ENCODE results near the gene SMIM30.
"Not testable (repeated sequence)": the region's sequence is repeated elsewhere in the genome, so short reads cannot be mapped to it uniquely, and the experiment has no call there.

The SMIM30 gene, protein sequence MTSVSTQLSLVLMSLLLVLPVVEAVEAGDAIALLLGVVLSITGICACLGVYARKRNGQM

GRCh38 chr7:113118074-113118959 is at the start of gene SMIM30:
Gene SMIM30 (minus strand): TSS chr7:113118554. CDS start chr7:113117578, 976 bp downstream.
- peak; percentile 87 to 98 (median 95) for DNase-seq
- intact Hi-C loops (cut with DNase I), result no loop called here

GRCh38 chr7:113166176-113166575 is 47.8 kb upstream of the SMIM30 start:
- intact Hi-C loops (cut with DNase I); DNase-seq: not testable (repeated sequence)

GRCh38 chr7:113161050-113161449 is 42.7 kb upstream of the SMIM30 start:
- no peak for DNase-seq
- intact Hi-C loops (cut with DNase I), result no loop called here

GRCh38 chr7:113159746-113160339 is 41.5 kb upstream of the SMIM30 start:
- DNase-seq, result peak in 15 of 42 donors; percentile 1 to 53 (median 27)
- intact Hi-C loops (cut with DNase I), result no loop called here

- DNase-seq, result no peak
- intact Hi-C loops (cut with DNase I), result no loop called here
Observed at GRCh38 chr7:113158756-113159155, 40.4 kb upstream of the SMIM30 start.

- intact Hi-C loops (cut with DNase I), result no loop called here
Observed at GRCh38 chr7:113154117-113154516, 35.8 kb upstream of the SMIM30 start.

GRCh38 chr7:113144817-113145216 is 26.5 kb upstream of the SMIM30 start:
- intact Hi-C loops (cut with DNase I), result no loop called here
- no peak for DNase-seq

More at GRCh38 chr7:113154117-113154516, 35.8 kb upstream of the SMIM30 start:
- no peak for DNase-seq

GRCh38 chr7:113143486-113144257 is 25.3 kb upstream of the SMIM30 start:
- intact Hi-C loops (cut with DNase I), result no loop called here

DNA sequence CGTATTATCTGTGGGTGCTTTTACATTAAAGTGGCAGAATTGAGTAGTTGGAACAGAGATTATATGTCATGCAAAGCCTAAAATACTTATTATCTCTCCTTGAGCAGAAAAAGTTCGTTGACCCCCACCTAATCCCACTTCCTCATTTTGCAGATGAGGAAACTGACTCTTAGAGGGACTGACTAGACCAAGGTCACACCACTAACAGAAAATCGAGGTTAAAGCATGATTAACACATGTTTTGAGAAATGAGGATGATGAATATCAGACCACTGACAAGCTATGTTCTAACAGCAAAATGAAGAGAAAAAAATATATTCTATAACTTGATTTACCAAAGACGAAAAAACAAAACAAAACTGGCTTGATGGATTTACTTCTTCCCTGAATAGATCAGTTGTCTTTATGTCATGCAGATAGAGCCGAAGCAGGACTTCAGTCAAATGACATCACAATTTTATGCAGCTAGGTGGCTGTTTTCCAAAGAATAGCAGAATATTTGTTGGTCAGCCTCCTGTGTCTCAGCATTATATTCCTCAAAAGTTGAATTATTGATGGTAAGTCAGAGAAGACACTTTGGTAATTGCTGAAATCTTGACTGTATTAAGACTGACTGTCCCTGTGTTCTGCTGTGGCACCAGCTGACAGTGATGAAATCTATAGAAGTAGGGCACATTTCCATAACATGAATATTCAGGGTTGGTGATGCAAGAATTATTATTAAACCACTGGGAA is 24.2 kb upstream of the SMIM30 start:
- intact Hi-C loops (cut with DNase I), result no loop called here
- DNase-seq, result peak in 14 of 42 donors; percentile 8 to 65 (median 24)

More at GRCh38 chr7:113143486-113144257, 25.3 kb upstream of the SMIM30 start:
- no peak for DNase-seq

DNA sequence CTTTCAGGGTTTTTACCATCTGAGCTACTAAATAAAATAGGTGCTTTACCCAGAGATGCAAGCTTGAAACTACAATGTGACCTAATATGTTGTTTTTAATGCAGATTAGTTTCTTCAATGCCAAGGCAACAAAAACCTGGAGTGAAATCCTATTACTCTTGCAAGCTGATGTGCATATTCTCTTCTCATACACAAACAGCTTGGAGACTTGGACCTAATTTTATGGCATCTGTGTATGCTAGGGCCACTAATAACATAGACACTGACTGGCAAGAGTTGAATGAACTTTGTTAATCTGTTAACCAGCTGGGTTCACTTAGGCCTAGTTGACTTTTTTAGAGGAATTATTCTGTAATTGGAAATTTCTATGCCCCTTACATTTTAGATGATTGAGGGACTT is 23.4 kb upstream of the SMIM30 start:
- intact Hi-C loops (cut with DNase I), result no loop called here
- no peak for DNase-seq

DNA sequence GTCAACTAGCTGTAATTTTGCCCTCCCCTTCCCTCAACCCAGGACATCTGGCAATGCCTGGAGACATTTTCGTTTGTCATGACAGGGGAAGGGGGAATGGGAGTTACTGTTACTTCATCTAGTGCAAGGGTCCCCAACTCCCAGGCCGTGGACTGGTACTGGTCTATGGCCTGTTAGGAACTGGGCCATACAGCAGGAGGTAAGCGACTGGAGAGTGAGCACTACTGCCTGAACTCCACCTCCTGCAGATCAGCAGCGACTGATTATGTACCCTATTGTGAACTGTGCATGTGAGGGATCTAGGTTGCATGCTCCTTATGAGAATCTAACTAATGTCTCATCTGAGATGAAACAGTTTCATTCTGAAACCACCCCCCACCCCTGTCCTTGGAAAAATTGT is 22.6 kb upstream of the SMIM30 start:
- intact Hi-C loops (cut with DNase I), result no loop called here
- DNase-seq, result no peak

- intact Hi-C loops (cut with DNase I), result no loop called here
- no peak for DNase-seq
Observed at GRCh38 chr7:113137241-113137640, 18.9 kb upstream of the SMIM30 start.

DNA sequence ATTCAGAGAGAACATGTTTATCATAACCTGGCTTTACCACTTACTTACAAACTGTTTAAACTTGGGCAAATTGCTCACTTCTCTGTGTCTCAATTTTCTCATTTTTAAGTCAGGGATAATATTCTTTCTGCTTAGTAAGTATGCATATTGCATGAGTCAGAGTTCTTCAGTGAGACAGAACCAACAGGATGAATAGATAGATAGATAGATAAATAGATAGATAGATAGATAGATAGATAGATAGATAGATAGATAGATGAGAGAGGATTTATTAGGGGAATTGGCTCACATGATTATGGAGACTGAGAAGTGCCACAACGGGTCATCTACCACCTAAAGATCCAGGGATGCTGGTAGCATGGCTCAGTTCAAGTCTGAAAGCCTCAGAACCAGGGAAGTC is 15.7 kb upstream of the SMIM30 start:
- intact Hi-C loops (cut with DNase I), result no loop called here
- no peak for DNase-seq

DNA sequence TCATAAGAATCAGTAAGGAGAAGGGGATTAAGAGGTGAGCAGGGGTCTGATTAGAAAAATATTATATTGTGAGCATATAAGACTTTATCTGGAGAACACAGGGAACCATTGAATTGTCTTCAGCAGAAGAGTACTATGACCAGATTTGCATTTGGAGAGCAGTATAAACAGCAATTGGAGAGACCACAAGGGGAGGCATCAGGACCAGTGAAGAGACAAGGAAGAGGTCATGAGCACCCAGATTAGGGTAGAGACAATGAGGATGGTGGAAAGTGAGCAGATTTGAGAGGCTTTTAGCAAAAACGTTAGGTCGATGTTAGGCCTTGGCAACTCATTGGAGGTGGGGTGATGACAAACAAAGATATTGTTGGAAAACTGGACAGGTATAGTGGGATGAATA is 13.0 kb upstream of the SMIM30 start:
- no peak for DNase-seq
- intact Hi-C loops (cut with DNase I), result no loop called here

- intact Hi-C loops (cut with DNase I), result no loop called here
- no peak for DNase-seq
Observed at GRCh38 chr7:113128031-113128430, 9.7 kb upstream of the SMIM30 start.

- intact Hi-C loops (cut with DNase I), result no loop called here
- no peak for DNase-seq
Observed at GRCh38 chr7:113125728-113126127, 7.4 kb upstream of the SMIM30 start.

- no peak for DNase-seq
- intact Hi-C loops (cut with DNase I), result no loop called here
Observed at GRCh38 chr7:113122744-113123143, 4.4 kb upstream of the SMIM30 start.

- DNase-seq, result no peak
- intact Hi-C loops (cut with DNase I), result no loop called here
Observed at GRCh38 chr7:113120647-113121046, 2.3 kb upstream of the SMIM30 start.

GRCh38 chr7:113119429-113119828 is 1.1 kb upstream of the SMIM30 start:
- DNase-seq, result no peak
- intact Hi-C loops (cut with DNase I), result no loop called here

Data from head of caudate nucleus (tissue), 42 donors.